AG08396 (cell line): ENCODE results near the gene TCEA3.

ENCODE experiments used
- DNase-seq: peaks from one replicate; pipeline ENCODE4 v3.0.0; 2012; ENCODE audit warnings: low spot score, mixed read lengths

Gene TCEA3

GRCh38 chr1:23424293-23425192 lies at the start of gene TCEA3:
Gene TCEA3 (minus strand): TSS chr1:23424748. CDS start chr1:23424633, 115 bp downstream.
- peak; percentile 73 for DNase-seq

- DNase-seq: no peak
Measured at GRCh38 chr1:23473037-23473800, 48.7 kb upstream of the TCEA3 start.

- no peak for DNase-seq
Measured at GRCh38 chr1:23472351-23473036, 47.9 kb upstream of the TCEA3 start.

GRCh38 chr1:23471473-23472075 lies 47.0 kb upstream of the TCEA3 start:
- no peak for DNase-seq

- peak; percentile 40 for DNase-seq
Measured at GRCh38 chr1:23470282-23471070, 45.9 kb upstream of the TCEA3 start.

GRCh38 chr1:23469372-23469982 lies 44.9 kb upstream of the TCEA3 start:
- no peak for DNase-seq

- no peak for DNase-seq
Measured at GRCh38 chr1:23466423-23466989, 42.0 kb upstream of the TCEA3 start.

- DNase-seq: no peak
Measured at GRCh38 chr1:23463286-23463685, 38.7 kb upstream of the TCEA3 start.

GRCh38 chr1:23462766-23463165 lies 38.2 kb upstream of the TCEA3 start:
- DNase-seq: no peak

GRCh38 chr1:23461050-23461449 lies 36.5 kb upstream of the TCEA3 start:
- DNase-seq: no peak

GRCh38 chr1:23460519-23460918 lies 36.0 kb upstream of the TCEA3 start:
- DNase-seq: no peak

- no peak for DNase-seq
Measured at GRCh38 chr1:23459338-23459757, 34.8 kb upstream of the TCEA3 start.

- no peak for DNase-seq
Measured at GRCh38 chr1:23456226-23456625, 31.7 kb upstream of the TCEA3 start.

GRCh38 chr1:23453455-23454000 lies 29.0 kb upstream of the TCEA3 start:
- DNase-seq: no peak

GRCh38 chr1:23452011-23452411 lies 27.5 kb upstream of the TCEA3 start:
- DNase-seq: no peak

GRCh38 chr1:23451441-23451840 lies 26.9 kb upstream of the TCEA3 start:
- no peak for DNase-seq

GRCh38 chr1:23450894-23451293 lies 26.3 kb upstream of the TCEA3 start:
- no peak for DNase-seq

GRCh38 chr1:23449958-23450357 lies 25.4 kb upstream of the TCEA3 start:
- DNase-seq: no peak

- DNase-seq: no peak
Measured at GRCh38 chr1:23449306-23449705, 24.8 kb upstream of the TCEA3 start.

GRCh38 chr1:23448846-23449245 lies 24.3 kb upstream of the TCEA3 start:
- no peak for DNase-seq
